NCI-H82 (cell line): Measurements from ENCODE around the gene EHHADH.
"Not testable (repeated sequence)": the region's sequence is repeated elsewhere in the genome, so short reads cannot be mapped to it uniquely, and the experiment has no call there.

Experiments
- DNase-seq: peaks from one replicate; lab custom pipeline; 2025; lab: John Stamatoyannopoulos, UW

The EHHADH gene

DNA sequence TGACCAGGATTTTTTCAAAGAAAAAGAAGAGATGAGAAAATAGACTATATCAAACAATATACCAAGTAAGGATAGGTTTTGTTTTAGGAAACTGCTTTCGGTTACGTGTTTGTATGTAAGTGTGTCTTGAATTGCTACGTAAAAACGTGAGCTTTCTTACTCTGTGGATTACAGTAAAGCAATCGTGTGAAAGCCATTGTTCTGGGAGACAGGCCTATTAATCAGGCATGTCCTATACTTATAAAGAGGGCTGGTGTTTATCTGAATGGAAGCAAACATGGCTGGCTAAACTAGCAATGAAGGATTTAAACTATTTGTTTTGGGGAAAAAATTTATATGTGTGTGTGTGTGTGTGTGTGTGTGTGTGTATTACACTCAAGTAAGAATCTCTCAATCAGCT, 2.6 kb downstream of the EHHADH start:
- no peak for DNase-seq

DNA sequence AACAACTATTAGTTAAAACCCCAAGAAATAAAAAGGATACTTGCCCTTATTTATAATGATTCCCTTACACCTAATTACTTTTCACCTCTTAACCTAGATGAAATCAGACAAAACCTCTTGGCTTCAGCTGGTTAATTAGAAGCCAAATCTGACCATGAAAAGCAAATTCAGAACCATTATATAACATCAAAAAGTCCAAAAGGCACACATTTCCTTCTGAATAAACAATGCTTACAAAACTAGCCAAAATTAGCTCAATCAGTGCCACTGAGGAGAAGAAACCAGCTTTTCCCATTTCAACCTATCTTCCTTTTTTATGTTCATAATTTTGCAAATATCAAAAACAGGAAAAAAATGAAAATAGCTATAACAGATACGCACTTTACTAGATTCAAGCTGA, 3.2 kb downstream of the EHHADH start:
- no peak for DNase-seq

GRCh38 chr3:185250247-185250646, 3.6 kb downstream of the EHHADH start:
- DNase-seq = no peak

DNA sequence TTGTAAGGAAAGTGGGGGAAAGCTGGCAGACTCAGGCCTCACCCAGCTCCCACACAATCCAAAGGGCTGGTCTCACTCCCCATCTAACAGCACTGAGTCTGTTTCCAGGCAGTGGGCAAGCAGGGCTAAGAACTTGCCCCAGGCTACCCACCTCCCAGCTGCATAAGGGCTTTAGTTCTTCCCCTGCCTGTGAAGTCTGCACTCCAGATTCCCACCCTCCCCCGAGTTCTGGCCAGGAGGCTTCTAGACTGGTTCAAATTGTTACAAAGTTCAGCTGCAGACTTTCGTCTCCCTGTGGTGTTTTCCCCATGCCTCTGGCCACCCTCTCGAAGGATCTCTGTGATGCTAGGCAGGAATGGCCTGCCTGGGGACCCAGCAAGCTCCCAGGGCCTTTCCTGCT, 11.2 kb downstream of the EHHADH start:
- DNase-seq = no peak

DNA sequence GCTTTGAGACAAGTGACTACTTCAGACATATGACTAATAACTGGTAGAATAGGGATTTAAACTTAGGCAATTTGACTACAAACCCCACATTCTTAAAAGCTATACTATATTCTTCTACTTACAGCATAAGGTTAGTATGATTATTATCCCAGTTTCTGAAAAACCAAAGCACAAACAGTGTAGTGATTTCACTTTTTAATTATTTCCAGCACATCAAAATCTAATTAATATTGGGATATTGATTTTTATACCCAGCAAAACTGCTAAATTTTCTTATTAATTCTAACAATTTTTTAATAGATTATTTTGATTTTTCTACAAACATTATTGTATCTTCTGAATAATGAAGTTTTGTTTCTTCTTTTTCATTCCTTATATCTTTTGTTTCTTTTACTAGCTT, 16.9 kb downstream of the EHHADH start:
- no peak for DNase-seq

DNA sequence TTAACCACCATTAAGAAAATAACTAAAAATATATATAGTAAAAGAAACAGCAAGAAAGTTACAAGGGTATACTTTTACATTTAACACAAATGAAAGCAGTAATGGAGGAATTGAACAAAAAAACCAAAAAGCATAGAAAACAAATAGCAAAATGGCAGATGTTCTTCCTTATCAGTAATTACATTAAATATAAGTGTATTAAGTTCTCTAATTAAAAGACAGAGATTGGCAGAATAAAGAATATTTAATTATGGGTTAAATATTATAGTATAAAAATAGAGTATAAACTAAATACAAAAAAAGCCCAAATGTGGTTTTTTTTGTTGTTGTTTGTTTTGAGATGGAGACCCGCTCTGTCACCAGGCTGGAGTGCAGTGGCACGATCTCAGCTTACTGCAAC, 20.5 kb downstream of the EHHADH start:
- DNase-seq = no peak

DNA sequence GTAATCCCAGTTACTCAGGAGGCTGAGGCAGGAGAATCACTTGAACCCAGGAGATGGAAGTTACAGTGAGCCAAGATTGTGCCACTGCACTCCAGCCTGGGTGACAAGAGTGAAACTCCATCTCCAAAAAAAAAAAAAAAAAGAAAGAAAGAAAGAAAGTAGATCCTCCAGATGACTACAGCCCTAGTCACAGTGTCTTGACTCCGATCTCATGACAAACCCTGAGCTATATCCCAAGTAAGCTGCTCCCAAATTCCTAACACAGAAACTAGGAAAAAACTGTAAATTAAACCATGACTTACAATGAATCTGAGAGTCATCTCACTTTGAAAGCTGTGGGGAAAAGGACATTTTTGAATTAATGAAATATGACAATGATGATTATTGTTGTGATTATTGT, 27.3 kb downstream of the EHHADH start:
- not testable (repeated sequence) for DNase-seq

- DNase-seq = no peak
Measured at GRCh38 chr3:185225523-185225922, 28.3 kb downstream of the EHHADH start.

GRCh38 chr3:185225080-185225479, 28.8 kb downstream of the EHHADH start:
- DNase-seq = no peak

GRCh38 chr3:185221203-185221602, 32.6 kb downstream of the EHHADH start:
- DNase-seq = no peak

- no peak for DNase-seq
Measured at GRCh38 chr3:185216607-185216958, 37.3 kb downstream of the EHHADH start.

GRCh38 chr3:185215873-185216606, 37.8 kb downstream of the EHHADH start:
- DNase-seq = peak; percentile 48

GRCh38 chr3:185212559-185212958, 41.3 kb downstream of the EHHADH start:
- no peak for DNase-seq

GRCh38 chr3:185212086-185212485, 41.8 kb downstream of the EHHADH start:
- DNase-seq = no peak

DNA sequence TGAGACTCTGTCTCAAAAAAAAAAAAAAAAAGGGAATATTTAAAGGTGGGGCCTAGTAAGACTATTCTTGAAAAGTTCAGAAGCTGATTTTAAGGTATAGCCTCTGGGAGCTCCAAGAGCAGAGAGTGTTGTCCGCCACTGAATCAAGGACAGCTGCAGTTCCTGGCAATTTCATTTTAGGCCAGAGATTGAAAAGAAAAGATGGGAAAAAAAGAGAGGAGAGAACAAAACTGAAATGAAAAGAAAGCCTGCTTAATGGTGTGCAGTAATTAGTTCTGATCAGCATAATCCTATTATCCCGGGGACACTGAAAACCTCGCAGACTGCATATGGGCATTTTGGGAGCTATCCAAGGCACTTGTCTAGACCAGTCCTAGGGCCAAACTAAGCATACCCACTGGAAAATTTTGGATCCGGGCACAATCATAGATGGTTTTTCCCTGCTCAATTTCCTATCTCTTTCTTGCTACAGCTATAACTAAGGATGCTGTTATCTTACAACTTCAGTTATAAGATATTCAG, 43.2 kb downstream of the EHHADH start:
- DNase-seq = peak; percentile 96

DNA sequence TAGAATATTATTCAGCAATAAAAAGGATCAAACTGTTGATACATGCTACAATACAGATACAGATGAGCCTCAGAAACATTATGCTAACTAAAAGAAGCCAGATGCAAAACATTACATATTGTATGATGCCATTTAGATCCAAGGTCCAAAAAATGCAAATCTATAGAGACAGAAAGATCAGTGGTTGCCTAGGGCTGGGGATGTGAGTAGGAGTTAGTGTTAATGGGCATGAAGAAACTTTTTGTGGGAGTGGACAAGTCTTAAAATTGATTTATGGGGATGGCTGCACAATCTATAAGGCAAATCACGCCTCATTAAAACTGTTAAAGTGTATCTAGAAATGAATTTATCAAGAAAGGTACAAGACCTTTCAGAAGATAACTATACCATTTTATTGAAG, 45.0 kb downstream of the EHHADH start:
- no peak for DNase-seq

- no peak for DNase-seq
Measured at GRCh38 chr3:185207931-185208746, 45.7 kb downstream of the EHHADH start.

GRCh38 chr3:185207481-185207880, 46.4 kb downstream of the EHHADH start:
- DNase-seq = no peak

DNA sequence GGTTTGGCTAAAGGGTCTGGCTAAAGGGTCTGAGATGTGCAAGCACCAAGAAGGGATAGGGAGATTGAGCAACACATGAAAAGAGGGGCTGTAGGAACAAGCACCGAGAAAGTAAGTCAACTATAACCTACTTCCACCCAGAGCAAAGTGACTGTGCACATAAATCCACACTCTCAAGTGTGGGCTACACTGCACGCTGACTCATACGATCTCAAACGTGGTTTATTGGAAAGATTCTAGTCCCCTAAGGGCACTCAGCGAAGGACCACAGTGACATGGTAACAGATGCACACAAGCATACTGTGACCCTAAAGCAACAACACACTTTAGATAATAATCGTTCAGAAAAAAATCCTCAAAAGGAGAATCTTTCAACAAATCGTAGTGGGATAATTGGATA, 48.0 kb downstream of the EHHADH start:
- no peak for DNase-seq

DNA sequence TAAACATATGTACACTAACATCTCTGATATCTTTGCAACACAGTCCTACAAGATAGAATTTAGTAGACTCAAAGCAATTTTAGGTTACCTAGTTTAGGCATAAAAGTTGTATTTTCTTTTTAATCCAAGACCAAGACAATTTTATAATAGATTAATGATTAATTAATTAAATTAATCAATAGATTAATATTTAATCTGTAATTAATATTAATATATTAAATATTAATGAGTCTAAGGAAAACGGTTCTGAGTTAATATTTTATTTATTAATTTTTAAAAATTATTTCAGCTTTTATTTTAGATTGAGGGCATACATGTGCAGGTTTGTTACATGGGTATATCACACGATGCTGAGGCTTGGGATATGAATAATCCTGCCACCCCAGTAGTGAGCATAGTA, 49.0 kb downstream of the EHHADH start:
- DNase-seq = no peak

DNA sequence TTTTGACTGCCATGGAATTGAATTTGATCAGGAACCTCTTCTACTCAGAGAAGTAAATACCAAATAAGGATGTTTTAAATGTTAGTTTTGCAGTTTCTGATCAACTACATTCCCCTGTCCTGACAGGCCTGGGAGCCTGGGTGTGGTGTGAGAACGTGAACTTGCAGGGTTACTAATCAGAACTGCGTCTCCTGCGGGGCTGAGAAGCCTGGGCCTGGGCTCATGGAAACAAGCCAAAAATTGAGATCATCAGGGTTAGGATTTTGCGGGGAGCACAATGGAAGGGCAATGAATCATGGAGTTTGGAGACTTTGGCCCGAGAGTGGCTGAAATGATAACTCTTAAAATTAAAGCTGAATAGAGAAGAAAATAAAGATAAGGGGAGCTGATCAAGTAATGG, 53.2 kb downstream of the EHHADH start:
- DNase-seq = no peak

- DNase-seq = no peak
Measured at GRCh38 chr3:185199671-185200070, 54.2 kb downstream of the EHHADH start.

DNA sequence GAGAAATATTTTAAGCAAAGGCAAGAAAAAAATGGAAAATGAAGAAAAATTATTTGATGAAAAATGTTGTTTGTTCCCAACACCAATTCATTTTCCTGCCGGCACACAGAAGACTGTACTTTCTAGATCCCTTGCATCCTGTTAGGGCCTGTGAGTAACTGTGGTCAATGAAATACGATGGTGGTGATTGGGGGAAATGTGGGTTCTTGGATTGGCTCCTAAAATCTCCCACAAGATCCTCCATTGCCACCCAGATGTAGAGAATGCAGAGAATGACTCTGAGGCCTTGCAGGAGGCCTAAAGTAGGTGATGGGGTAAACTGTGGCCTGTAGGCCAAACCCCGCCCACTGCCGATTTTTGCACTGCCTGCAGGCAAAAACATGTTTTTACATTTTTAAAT, 54.6 kb downstream of the EHHADH start:
- DNase-seq = no peak
